Measurements from ENCODE around the gene B4GALNT4.
"Not testable (repeated sequence)": the region's sequence is repeated elsewhere in the genome, so short reads cannot be mapped to it uniquely, and the experiment has no call there.

B4GALNT4 gene

GRCh38 chr11:369336-370018, at the start of gene B4GALNT4:
Gene B4GALNT4, plus strand, starts transcription at chr11:369499. Its CDS starts 305 bp downstream, at chr11:369804.
- no peak for DNase-seq (ENCODE audit: low read depth)

GRCh38 chr11:319888-320273, 49.4 kb upstream of the B4GALNT4 start:
- not testable (repeated sequence) for DNase-seq (ENCODE audit: low read depth)

DNA sequence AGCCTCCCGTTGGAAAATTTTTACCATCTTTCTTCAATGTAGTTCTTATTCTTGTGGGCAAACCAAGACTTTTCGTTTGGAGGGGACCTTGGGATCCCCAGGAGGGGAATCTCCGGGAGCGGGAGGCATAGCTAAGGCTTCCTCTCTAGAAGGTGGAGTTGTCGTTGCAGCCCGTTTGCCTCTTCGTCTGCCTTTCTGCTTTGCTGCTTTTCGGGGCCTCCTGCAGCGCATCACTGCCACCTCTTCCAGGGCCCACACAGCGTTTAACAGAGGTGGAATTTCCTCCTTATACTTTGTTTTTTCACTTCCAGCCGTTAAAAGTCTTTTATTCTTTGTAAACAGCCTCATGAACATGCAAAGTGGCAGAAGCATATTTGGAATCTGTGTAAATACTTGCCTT, 45.1 kb upstream of the B4GALNT4 start:
- DNase-seq (ENCODE audit: low read depth): no peak

GRCh38 chr11:324593-325517, 44.4 kb upstream of the B4GALNT4 start:
- DNase-seq (ENCODE audit: low read depth): not testable (repeated sequence)

- no peak for DNase-seq (ENCODE audit: low read depth)
These were observed 43.3 kb upstream of the B4GALNT4 start for GRCh38 chr11:325796-326591.

DNA sequence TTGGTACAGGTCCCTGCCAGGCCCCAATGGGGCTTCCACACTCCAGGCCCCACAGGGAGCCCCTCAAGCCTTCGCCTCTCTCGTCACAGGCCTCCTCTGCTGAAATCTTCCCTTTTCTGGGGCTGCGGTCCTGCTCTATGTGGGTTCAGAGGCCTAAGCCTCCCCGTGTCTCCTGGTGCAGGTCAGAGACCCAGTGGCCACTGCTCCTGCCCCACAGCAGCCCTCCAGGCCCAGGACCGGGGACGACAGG, 42.8 kb upstream of the B4GALNT4 start:
- DNase-seq (ENCODE audit: low read depth): no peak

DNA sequence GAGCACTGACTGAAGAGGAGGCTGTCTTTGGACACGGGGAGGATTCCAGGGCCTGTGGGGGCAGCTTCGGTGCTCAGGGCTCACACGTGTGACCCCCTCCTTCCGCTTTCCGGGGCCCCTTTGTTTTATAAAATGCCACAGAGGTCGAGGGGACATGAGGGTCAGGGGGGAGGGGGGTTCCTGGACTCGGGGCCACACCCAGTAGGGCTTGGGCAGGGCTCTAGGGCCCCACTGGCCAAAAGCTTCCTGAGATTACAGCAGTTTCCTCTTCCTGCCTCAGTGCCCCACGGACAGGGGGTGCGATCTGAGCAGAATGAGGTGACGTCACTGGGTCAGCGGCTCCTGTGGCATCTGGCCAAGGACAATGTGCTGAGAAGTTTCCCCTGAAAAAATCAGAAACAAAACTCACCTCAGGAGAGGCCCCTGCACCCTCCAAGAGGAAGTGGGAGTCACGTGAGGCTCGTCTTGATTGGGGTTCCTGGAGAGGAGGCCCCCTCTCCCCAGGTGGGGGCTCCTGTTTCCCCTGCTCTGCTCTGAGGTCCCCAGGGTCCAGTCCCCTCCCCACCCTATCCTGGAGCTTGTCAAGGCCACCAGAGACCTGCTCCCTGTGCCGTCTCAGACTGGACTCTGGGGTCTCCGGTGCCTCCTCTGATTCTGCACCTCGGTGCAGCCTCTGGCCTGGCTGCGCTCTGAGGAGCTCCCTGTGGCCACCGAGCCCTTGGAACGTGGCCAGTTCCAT, 42.3 kb upstream of the B4GALNT4 start:
- DNase-seq (ENCODE audit: low read depth): no peak

GRCh38 chr11:327581-327923, 41.7 kb upstream of the B4GALNT4 start:
- no peak for DNase-seq (ENCODE audit: low read depth)

GRCh38 chr11:328012-328411, 41.3 kb upstream of the B4GALNT4 start:
- DNase-seq (ENCODE audit: low read depth): no peak

DNA sequence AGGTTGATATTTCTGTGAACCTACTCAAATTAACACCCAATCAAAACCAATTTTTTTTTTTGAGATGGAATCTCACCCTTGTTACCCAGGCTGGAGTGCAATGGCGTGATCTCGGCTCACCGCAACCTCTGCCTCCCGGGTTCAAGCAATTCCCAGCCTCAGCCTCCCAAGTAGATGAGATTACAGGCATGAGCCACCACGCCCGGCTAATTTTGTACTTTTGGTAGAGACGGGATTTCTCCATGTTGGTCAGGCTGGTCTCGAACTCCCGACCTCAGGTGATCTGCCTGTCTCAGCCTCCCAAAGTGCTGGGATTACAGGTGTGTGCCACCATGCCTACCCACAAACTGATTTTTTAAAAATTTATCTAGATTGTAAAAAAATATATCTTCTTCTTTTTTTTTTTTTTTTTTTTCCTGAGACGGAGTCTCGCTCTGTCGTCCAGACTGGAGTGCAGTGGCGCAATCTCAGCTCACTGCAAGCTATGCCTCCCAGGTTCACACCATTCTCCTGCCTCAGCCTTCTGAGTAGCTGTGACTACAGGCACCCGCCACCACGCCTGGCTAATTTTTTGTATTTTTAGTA, 40.7 kb upstream of the B4GALNT4 start:
- DNase-seq (ENCODE audit: low read depth): not testable (repeated sequence)

GRCh38 chr11:329886-330253, 39.4 kb upstream of the B4GALNT4 start:
- no peak for DNase-seq (ENCODE audit: low read depth)

GRCh38 chr11:330307-330693, 39.0 kb upstream of the B4GALNT4 start:
- no peak for DNase-seq (ENCODE audit: low read depth)

GRCh38 chr11:330694-331357, 38.5 kb upstream of the B4GALNT4 start:
- DNase-seq (ENCODE audit: low read depth): no peak

DNA sequence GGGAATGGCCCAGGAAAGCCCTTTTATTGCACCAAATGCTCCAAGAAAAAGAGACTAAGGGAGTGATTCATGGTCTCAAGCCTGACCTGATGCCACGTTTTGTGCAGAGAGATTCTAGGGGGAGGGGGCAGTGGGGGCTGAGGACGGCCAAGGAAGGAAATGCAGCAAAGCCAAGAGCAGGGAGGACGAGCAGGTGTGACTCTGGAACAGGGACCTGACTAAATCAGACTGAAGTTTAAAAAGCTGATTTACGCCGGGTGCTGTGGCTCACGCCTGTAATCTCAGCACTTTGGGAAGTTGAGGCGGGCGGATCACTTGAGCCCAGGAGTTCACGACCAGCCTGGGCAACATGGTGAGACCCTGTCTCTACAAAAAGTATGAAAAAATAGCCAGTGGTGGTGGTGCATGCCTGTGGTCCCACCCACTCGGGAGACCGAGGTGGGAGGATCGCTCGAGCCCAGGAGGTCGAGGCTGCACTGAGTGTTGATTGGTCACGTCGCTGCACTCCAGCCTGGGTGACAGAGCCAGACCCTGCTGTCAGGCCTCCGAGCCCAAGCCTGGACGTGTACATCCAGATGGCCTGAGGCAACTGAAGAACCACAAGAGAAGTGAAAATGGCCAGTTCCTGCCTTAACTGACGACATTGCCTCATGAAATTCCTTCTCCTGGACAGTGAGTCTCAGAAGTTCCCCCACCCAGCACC, 37.8 kb upstream of the B4GALNT4 start:
- DNase-seq (ENCODE audit: low read depth): no peak

- DNase-seq (ENCODE audit: low read depth): no peak
These were observed 36.4 kb upstream of the B4GALNT4 start for GRCh38 chr11:332651-333480.

DNA sequence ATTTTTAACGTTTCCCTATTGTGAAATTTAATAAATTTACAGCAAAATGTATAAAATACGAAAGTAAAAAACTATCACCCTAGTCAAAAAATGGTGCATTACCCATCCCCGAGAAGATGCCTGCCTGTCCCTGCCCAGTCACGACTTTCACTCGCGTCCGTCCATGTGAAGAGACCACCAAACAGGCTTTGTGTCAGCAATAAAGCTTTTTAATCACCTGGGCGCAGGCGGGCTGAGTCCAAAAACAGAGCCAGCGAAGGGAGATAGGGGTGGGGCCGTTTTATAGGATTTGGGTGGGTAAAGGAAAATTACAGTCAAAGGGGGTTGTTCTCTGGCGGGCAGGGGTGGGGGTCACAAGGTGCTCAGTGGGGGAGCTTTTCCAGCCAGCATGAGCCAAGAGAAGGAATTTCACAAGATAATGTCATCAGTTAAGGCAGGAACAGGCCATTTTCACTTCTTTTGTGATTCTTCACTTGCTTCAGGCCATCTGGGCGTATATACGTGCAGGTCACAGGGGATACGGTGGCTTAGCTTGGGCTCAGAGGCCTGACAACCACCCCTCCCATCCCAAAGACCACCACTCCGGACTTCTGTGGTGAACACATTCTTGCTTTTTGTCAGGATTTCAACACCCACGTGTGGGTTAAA, 35.6 kb upstream of the B4GALNT4 start:
- DNase-seq (ENCODE audit: low read depth): not testable (repeated sequence)

- no peak for DNase-seq (ENCODE audit: low read depth)
These were observed 34.9 kb upstream of the B4GALNT4 start for GRCh38 chr11:334264-334994.
